Endometrial microvascular endothelial cells (primary cell): ENCODE data around the gene SH3BP1. TPM values are rescaled to one million over a fixed set of nuclear protein-coding genes. Genes with fewer than 3 reads are reported as not detected.
"Not testable (repeated sequence)": the region's sequence is repeated elsewhere in the genome, so short reads cannot be mapped to it uniquely, and the experiment has no call there.

Source experiments
- in situ Hi-C: cut with HindIII; loops from 2 replicates; pipeline ENCODE4 v1.10.0; 2017; ENCODE audit warnings: low sequenced_read_pairs, low pct_unique_long_range_greater_than_20kb; ENCODE audit errors: inconsistent ontology term
- total RNA-seq: library from RNA; depleted of rRNA; stranded (reverse); fragments of >200 nt; gene quantifications from one replicate; pipeline ENCODE4 v1.2.3, GENCODE V29; 2015; ENCODE audit errors: inconsistent ontology term

The SH3BP1 gene
- total RNA-seq, 1 donor from 2014 or later: 2.0 TPM

- in situ Hi-C loops: no loop called here
These were observed 8.5 kb downstream of the SH3BP1 start for GRCh38 chr22:37647928-37648327.

DNA sequence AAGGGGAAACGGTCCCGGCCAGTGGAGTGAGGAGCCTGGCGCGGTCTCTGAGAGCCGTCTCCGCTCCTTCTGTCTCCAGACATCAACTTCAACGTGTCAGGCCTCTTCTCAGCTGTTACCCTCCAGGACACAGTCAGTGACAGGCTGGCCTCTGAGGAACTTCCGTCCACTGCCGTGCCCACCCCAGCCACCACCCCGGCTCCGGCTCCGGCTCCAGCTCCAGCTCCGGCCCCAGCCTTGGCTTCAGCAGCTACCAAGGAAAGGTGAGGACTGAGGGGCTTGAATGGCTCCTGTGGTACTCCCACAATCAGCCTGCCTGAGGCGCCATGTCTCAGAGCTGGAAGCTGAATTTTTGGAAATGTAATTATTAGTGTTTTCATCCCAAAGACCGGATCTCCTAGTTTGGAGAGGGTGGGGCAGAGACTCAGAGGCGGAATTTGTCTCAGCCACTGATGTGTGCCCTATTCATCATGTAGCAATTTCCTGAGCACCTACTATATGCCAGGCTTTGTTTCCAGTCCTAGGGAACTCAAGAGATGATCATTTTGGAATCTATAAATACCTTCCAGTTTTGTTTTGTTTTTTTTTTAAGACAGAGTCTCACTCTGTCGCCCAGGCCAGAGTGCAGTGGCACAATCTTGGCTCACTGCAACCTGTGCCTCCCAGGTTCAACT, 11.1 kb downstream of the SH3BP1 start:
- in situ Hi-C loops: no loop called here

- in situ Hi-C loops: no loop called here
These were observed 15.2 kb downstream of the SH3BP1 start for GRCh38 chr22:37654563-37655251.

GRCh38 chr22:37655252-37655563, 15.7 kb downstream of the SH3BP1 start:
- in situ Hi-C loops: no loop called here

DNA sequence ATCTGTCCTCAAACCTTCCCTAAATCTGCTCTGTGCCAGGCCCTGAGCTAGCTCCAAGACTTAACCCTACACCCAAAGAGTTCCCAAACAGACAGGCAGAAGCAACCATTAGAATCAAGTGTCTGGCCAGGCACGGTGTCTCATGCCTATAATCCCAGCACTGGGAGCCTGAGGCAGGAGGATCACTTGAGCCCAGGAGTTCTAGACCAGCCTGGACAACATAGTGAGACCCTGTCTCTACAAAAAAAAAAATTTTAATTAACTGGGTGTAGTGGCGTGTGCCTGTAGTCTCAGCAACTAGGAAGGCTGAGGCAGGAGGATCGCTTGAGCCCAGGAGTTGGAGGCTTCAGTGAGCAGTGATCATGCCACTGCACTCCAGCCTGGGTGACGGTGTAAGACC, 17.1 kb downstream of the SH3BP1 start:
- in situ Hi-C loops: not testable (repeated sequence)

GRCh38 chr22:37657590-37658132, 18.2 kb downstream of the SH3BP1 start:
- in situ Hi-C loops: no loop called here

GRCh38 chr22:37658133-37659065, 18.9 kb downstream of the SH3BP1 start, which contains the start of gene PDXP:
PDXP (plus strand) TSS chr22:37658723; CDS start chr22:37658783, 60 bp downstream.
- in situ Hi-C loops: no loop called here

- in situ Hi-C loops: no loop called here
These were observed 19.8 kb downstream of the SH3BP1 start for GRCh38 chr22:37659066-37659896.

- in situ Hi-C loops: no loop called here
These were observed 20.6 kb downstream of the SH3BP1 start for GRCh38 chr22:37659897-37660708.

DNA sequence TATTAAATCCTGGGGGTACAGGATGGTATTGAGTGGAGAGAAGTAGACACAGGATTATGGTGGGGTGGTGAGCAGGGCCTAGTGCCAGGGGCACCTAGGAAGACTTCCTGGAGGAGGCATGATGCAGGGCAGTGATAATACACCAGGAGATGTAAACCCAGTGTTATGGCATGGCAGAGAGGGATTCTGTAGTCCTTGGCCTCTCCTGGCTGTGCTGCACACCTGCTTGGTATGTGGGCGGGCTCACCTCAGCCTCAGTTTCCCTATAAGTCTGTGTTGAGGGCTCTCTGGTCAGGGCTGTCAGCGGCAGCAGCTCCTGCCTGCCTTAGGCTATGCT, 21.2 kb downstream of the SH3BP1 start:
- in situ Hi-C loops: no loop called here

GRCh38 chr22:37661160-37661924, 21.9 kb downstream of the SH3BP1 start:
- in situ Hi-C loops: no loop called here

GRCh38 chr22:37662039-37662438, 22.6 kb downstream of the SH3BP1 start:
- in situ Hi-C loops: no loop called here

GRCh38 chr22:37663521-37664140, 24.2 kb downstream of the SH3BP1 start:
- in situ Hi-C loops: no loop called here

DNA sequence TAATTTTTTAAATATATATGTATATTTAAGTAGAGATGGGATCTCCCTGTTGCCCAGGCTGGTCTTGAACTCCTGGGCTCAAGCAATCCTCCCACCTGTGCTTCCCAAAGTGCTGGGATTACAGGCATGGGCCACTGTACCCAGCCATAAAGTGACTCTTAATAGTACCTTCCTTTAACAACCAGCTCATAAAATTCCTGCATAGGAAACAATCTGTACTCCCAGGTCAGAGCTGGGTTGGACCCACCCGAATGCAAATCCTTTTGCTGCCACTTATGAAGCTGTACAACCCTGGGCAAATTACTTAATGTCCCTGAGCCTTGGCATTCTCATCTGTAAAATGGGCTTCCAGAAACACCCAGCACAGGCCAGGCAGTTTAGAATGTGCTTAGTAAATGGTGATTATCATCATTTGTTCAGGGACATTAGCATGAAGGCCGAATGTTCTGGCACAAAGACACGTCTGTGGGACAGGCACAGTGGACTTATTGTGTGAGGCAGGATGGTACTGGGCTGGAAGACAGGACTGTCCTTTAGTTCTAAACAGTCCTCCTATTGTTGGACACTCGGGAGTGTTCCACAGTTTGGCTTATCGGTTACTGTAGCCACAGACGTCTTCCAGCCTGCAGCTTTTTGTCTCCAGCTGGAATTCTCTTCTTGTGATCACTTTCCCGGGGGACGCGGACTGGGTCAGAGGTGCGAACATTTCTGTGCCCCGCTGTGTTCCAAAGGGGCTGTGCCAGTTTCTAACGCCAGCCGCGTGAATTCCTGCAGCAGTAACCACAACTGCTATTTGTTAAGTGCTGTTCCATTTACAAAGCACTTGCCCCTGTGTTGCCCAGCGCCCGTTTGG, 25.0 kb downstream of the SH3BP1 start:
- in situ Hi-C loops: no loop called here

- in situ Hi-C loops: no loop called here
These were observed 26.0 kb downstream of the SH3BP1 start for GRCh38 chr22:37665487-37665886.

DNA sequence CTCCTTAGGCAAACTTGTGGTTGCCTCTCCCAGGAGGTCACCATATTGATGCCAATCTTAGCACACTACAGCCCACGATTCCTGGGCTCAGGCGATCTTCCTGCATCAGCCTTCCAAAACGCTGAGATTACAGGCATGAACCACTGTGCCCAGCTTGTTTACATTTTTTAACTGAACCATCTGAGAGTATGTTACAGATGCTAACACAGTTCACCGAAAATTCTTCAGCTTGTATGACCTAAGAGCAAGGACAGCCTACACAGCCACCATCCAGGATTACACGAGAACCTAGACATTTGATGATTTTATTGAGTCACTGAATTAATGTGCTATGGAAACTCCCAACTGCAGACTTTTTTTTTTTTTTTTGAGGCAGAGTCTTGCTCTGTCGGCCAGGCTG, 30.1 kb downstream of the SH3BP1 start:
- in situ Hi-C loops: no loop called here
